Neural progenitor cell (in vitro differentiated cells): Measurements from ENCODE around the gene MIGA1. TPM values are rescaled to one million over a fixed set of nuclear protein-coding genes. Genes with fewer than 3 reads are reported as not detected.

ENCODE experiments used
- DNase-seq: peaks from one replicate; pipeline ENCODE4 v3.0.0-alpha.2; 2016; ENCODE audit warnings: low spot score
- H2AFZ ChIP-seq: fragments of 200-600 bp; sonication (generic); replicated peaks from 2 replicates; pipeline ENCODE4 v1.6.1; 2016; ENCODE audit warnings: antibody characterized with exemption
- H3F3A ChIP-seq: fragments of 200-600 bp; sonication (generic); 2 replicates; pipeline ENCODE4 v1.6.1; 2016; ENCODE audit warnings: antibody characterized with exemption, low read depth
- H3K27ac ChIP-seq: fragments of 200-600 bp; sonication (generic); 2 replicates; pipeline ENCODE4 v1.5.1; 2016; ENCODE audit warnings: mild to moderate bottlenecking
- H3K27me3 ChIP-seq: fragments of 200-600 bp; sonication (generic); 2 replicates; pipeline ENCODE4 v1.6.1; 2016; ENCODE audit warnings: mild to moderate bottlenecking, moderate library complexity
- H3K36me3 ChIP-seq: fragments of 200-600 bp; sonication (generic); 2 replicates; pipeline ENCODE4 v1.5.1; 2016
- H3K4me1 ChIP-seq: fragments of 200-600 bp; sonication (generic); 2 replicates; pipeline ENCODE4 v1.6.1; 2016; ENCODE audit warnings: mixed run types
- H3K4me2 ChIP-seq: fragments of 200-600 bp; sonication (generic); 2 replicates; pipeline ENCODE4 v1.6.1; 2016
- H3K4me3 ChIP-seq: fragments of 200-600 bp; sonication (generic); 2 replicates; pipeline ENCODE4 v1.5.1; 2016
- H3K79me2 ChIP-seq: fragments of 200-600 bp; sonication (generic); 2 replicates; pipeline ENCODE4 v1.6.1; 2016; ENCODE audit warnings: low read depth
- H3K9ac ChIP-seq: fragments of 200-600 bp; sonication (generic); 2 replicates; pipeline ENCODE4 v1.6.1; 2016
- H3K9me3 ChIP-seq: fragments of 200-600 bp; sonication (generic); 2 replicates; pipeline ENCODE4 v1.5.1; 2016; ENCODE audit warnings: low read depth
- H4K20me1 ChIP-seq: fragments of 200-600 bp; sonication (generic); 2 replicates; pipeline ENCODE4 v1.6.1; 2016; ENCODE audit warnings: low read depth
- H3K27ac Mint-ChIP-seq: 3 replicates; pipeline ENCODE4 v1.8.0; 2021; ENCODE audit warnings: mixed read lengths
- H3K27me3 Mint-ChIP-seq: 2 replicates; pipeline ENCODE4 v1.8.0; 2022; ENCODE audit warnings: low read depth, mild to moderate bottlenecking, inconsistent platforms, moderate library complexity, mixed read lengths; ENCODE audit not compliant: insufficient read depth
- H3K36me3 Mint-ChIP-seq: 3 replicates; pipeline ENCODE4 v1.8.0; 2021; ENCODE audit warnings: mixed read lengths
- H3K4me1 Mint-ChIP-seq: 3 replicates; pipeline ENCODE4 v1.8.0; 2021; ENCODE audit warnings: mixed read lengths
- H3K4me3 Mint-ChIP-seq: 3 replicates; pipeline ENCODE4 v1.8.0; 2021; ENCODE audit warnings: mild to moderate bottlenecking, moderate library complexity, mixed read lengths
- H3K9me3 Mint-ChIP-seq: 3 replicates; pipeline ENCODE4 v1.8.0; 2020; ENCODE audit warnings: mixed read lengths
- EZH2 ChIP-seq: fragments of 200-600 bp; sonication (generic); IDR thresholded peaks from 2 replicates; pipeline ENCODE4 v1.6.1; 2017; ENCODE audit warnings: antibody characterized with exemption, mild to moderate bottlenecking, moderate library complexity
- EZH2phosphoT487 ChIP-seq: fragments of 200-600 bp; sonication (generic); IDR thresholded peaks from 2 replicates; pipeline ENCODE4 v1.6.1; 2017; ENCODE audit warnings: antibody characterized with exemption
- total RNA-seq: library from RNA; depleted of rRNA; stranded (reverse); fragments of >200 nt; gene quantifications from 2 replicates; pipeline ENCODE4 v1.2.3, GENCODE V29; 2015; ENCODE audit warnings: low replicate concordance
- TF ChIP-seq, protein P1 (sequence below): fragments of 200-600 bp; sonication (generic); IDR thresholded peaks from 2 replicates; pipeline ENCODE4 v1.5.1; 2017; ENCODE audit warnings: antibody characterized with exemption, mild to moderate bottlenecking

The MIGA1 gene
- total RNA-seq, 1 donor from 2014 or later: 12.6 TPM

DNA sequence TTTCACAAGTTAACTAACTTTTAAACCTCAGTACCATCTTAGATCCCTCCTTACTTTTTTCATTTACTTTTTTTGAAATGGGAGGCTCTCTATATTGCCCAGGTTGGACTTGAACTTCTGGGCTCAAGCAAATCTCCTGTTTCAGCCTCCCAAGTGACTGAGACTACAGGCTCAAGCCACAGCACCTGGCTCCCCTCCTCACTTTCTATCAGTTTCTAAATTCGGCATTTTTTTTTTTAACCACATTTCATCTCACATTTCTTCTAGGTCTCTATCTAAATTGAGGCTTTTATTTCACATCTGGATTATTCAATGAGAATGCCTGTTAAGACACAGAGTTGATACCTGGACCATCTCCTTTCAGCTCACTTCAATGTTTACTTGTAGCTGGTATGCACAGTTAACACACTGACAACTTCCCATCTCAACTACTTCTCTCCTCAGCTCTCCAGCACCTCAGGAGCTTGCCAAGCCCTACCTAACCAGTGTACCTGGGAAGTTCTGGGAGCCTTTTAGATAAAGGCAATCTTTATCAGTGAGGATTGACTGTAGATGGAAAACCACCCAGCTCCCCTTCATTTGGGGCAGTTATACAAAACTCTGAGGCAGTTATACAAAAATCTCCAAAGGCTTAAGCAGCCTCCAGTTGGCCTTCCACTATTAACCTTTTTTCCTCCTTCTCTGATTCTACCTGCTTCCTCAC, 23.2 kb upstream of the MIGA1 start:
- Histone ChIP-seq H3K9ac (no peak overlapping the region), H3K9me3 (no peaks in the 10 kb centered on the region), H3K4me3 (no peak overlapping the region), H3K27me3 (no peaks in the 10 kb centered on the region), H3F3A (peaks cover 18% of the 10 kb centered on the region), H2AFZ (no peak overlapping the region), H3K4me1 (peaks cover 6% of the 10 kb centered on the region), H3K36me3 (no peaks in the 10 kb centered on the region), H4K20me1 (peaks cover 47% of the 10 kb centered on the region), H3K79me2 (peaks cover 82% of the 10 kb centered on the region), H3K27ac (no peak overlapping the region), H3K4me2 (no peak overlapping the region)
- Mint-ChIP-seq H3K9me3 (no peaks in the 10 kb centered on the region), H3K4me1 (peaks cover 13% of the 10 kb centered on the region), H3K27me3 (no peaks in the 10 kb centered on the region), H3K4me3 (no peak overlapping the region), H3K36me3 (peaks cover 2% of the 10 kb centered on the region), H3K27ac (no peak overlapping the region)
- no peak for TF ChIP-seq EZH2
- DNase-seq: no peak

DNA sequence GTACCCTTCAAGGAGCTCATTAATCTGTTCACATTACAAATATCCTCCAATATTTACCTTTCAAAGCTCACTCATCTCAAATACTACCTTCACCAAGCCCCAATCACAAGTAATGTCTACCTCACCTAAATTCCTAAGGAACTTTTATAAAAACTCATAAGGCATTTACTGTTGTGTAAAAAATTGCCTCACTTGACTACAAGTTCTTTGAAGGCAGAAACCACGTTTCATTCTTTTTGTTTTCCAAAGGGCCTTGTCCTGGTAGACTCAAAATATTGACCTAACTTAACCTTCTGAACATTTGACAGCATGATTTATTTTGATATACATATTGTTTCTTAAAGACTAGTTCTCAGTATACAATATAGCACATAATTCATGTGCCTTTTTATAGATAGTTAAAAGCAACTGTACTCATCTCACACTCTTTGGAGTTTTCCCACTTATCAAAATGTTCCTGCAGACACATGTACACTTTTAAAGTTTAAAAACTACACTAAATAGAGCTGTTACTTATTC, 22.3 kb upstream of the MIGA1 start:
- no peak overlapping the region for H3K4me2 ChIP-seq

DNA sequence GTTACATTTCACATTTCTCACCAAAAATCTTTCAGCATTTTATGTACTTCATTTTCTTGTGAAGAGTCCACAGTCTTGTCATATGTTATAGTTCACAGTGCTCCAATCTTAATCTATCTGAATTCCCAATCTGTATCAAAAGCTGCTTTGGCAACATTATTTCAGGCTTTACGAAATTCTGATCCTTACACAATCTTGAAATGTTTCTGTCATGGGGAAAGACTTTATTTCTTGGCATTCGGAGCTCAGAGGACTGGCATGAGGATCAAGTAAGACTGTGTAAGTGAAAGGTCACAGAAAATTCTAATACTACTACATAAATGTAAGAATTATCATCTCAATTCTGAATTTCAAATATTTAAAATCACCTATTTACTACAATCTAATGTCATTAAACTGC, 21.8 kb upstream of the MIGA1 start:
- Histone ChIP-seq H3K4me1 (peaks cover 6% of the 10 kb centered on the region), H3K79me2 (peaks cover 68% of the 10 kb centered on the region), H3K27me3 (no peaks in the 10 kb centered on the region), H3F3A (peaks cover 18% of the 10 kb centered on the region), H3K36me3 (no peaks in the 10 kb centered on the region), H3K4me2 (peak overlapping the region; percentile 78), H4K20me1 (peaks cover 47% of the 10 kb centered on the region), H3K9me3 (no peaks in the 10 kb centered on the region), H2AFZ (no peak overlapping the region), H3K27ac (no peak overlapping the region), H3K4me3 (no peak overlapping the region), H3K9ac (no peak overlapping the region)
- peaks cover 13% of the 10 kb centered on the region for H3K4me1 Mint-ChIP-seq
- H3K27ac Mint-ChIP-seq: no peak overlapping the region
- peak overlapping the region; percentile 96 for H3K4me3 Mint-ChIP-seq
- H3K36me3 Mint-ChIP-seq: no peaks in the 10 kb centered on the region
- H3K9me3 Mint-ChIP-seq: no peaks in the 10 kb centered on the region
- no peak for DNase-seq
- no peak for TF ChIP-seq EZH2phosphoT487
- TF ChIP-seq EZH2: no peak
- TF ChIP-seq, protein P1, sequence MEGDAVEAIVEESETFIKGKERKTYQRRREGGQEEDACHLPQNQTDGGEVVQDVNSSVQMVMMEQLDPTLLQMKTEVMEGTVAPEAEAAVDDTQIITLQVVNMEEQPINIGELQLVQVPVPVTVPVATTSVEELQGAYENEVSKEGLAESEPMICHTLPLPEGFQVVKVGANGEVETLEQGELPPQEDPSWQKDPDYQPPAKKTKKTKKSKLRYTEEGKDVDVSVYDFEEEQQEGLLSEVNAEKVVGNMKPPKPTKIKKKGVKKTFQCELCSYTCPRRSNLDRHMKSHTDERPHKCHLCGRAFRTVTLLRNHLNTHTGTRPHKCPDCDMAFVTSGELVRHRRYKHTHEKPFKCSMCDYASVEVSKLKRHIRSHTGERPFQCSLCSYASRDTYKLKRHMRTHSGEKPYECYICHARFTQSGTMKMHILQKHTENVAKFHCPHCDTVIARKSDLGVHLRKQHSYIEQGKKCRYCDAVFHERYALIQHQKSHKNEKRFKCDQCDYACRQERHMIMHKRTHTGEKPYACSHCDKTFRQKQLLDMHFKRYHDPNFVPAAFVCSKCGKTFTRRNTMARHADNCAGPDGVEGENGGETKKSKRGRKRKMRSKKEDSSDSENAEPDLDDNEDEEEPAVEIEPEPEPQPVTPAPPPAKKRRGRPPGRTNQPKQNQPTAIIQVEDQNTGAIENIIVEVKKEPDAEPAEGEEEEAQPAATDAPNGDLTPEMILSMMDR: no peak
- no peaks in the 10 kb centered on the region for H3K27me3 Mint-ChIP-seq

More for the DNA sequence above, 22.3 kb upstream of the MIGA1 start:
- H3K9me3 ChIP-seq: no peaks in the 10 kb centered on the region
- no peak for DNase-seq
- H4K20me1 ChIP-seq: peaks cover 47% of the 10 kb centered on the region
- H3K27ac ChIP-seq: no peak overlapping the region
- H3F3A ChIP-seq: peaks cover 18% of the 10 kb centered on the region
- H3K36me3 Mint-ChIP-seq: peaks cover 2% of the 10 kb centered on the region
- H3K79me2 ChIP-seq: peaks cover 73% of the 10 kb centered on the region
- peaks cover 6% of the 10 kb centered on the region for H3K4me1 ChIP-seq
- no peak overlapping the region for H3K9ac ChIP-seq
- TF ChIP-seq EZH2phosphoT487 (no peak), EZH2 (no peak)
- TF ChIP-seq, protein P1: no peak
- peaks cover 13% of the 10 kb centered on the region for H3K4me1 Mint-ChIP-seq
- no peak overlapping the region for H2AFZ ChIP-seq
- H3K27me3 Mint-ChIP-seq: no peaks in the 10 kb centered on the region
- H3K27me3 ChIP-seq: no peaks in the 10 kb centered on the region
- H3K36me3 ChIP-seq: no peaks in the 10 kb centered on the region
- H3K4me3 ChIP-seq: no peak overlapping the region
- no peaks in the 10 kb centered on the region for H3K9me3 Mint-ChIP-seq
- peak overlapping the region; percentile 96 for H3K4me3 Mint-ChIP-seq
- H3K27ac Mint-ChIP-seq: no peak overlapping the region
